Measurements from ENCODE around the gene COQ4.

The COQ4 gene

DNA sequence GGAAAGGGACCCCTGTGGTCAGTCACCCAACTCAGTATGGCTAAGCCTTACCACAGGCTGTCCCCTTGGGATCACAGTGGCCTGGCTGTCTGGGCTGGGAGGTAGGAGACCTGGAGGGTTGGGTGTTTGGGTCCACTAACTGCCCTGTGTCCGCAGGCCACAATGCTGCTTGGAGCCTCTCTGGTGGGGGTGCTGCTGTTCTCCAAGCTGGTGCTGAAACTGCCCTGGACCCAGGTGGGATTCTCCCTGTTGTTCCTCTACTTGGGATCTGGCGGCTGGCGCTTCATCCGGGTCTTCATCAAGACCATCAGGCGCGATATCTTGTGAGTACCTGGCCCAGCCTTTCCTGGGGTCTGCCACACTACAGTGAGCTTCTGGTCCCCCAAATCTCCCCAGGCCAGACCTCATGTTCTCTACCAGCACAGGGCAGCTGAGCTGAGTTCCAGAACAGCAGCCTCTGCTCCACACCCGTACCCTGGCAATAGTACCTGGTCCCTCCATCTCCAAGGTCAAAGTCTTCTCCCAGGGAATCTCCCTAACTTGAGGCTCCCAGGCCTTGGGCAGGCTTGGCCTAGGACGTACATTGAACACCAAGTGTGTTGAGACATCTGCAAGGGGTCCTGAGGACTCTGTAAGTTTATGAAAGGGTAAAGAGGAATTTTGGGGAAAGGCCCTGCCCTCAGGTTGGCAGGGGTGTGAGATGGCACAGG, 20.5 kb downstream of the COQ4 start:
- DNase-seq, result no peak

- no peak for DNase-seq
Measured at GRCh38 chr9:128343855-128344254, 21.2 kb downstream of the COQ4 start.

- DNase-seq, result no peak
Measured at GRCh38 chr9:128344931-128345605, 22.4 kb downstream of the COQ4 start.

DNA sequence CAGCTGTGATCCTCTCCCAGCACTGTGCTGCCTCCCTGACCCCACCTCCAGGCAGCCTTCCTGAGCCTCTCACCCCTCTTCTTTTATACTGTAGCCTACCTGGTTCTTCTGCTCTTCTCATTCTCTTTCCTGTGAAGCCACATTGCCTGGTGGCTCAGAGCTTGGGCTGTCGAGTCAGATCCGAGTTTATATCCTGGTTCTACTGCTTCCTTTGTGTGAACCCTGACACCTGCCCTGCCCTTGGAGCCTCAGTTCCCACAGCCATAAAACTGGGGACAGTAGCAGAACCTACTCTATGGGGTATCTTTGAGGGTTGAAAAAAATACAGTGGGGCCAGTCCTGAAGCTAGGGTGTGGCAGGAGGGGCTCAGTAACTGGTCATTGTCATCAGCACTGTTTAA, 26.5 kb downstream of the COQ4 start:
- DNase-seq, result no peak

- no peak for DNase-seq
Measured at GRCh38 chr9:128349772-128350171, 27.1 kb downstream of the COQ4 start.

DNA sequence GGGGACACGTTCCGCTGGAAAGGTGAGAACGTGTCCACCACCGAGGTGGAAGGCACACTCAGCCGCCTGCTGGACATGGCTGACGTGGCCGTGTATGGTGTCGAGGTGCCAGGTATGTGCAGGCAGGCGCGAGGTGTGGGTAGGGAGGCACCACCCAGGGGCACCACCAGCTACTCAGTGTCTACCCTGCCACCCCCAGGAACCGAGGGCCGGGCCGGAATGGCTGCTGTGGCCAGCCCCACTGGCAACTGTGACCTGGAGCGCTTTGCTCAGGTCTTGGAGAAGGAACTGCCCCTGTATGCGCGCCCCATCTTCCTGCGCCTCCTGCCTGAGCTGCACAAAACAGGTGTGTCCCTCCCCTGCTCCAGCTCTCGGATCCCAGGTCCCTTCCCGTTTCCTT, 32.8 kb downstream of the COQ4 start:
- no peak for DNase-seq

DNA sequence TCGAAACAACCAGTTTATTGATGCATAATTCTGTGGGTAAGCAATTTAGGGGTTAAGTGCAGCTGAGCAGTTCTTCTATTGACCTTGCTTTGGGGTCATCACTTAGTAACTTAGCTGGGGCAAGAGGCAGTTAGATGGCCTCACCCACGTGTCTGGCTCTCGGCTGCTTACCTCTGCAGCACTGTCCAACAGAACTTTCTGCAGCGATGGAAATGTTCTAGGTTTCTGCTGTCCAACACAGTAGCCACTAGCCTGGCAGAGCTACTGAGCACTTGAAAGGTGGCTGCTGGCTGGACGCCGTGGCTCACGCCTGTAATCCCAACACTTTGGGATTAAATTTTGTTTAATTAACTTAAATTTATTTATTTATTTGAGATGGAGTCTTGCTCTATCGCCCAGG, 35.5 kb downstream of the COQ4 start:
- no peak for DNase-seq

DNA sequence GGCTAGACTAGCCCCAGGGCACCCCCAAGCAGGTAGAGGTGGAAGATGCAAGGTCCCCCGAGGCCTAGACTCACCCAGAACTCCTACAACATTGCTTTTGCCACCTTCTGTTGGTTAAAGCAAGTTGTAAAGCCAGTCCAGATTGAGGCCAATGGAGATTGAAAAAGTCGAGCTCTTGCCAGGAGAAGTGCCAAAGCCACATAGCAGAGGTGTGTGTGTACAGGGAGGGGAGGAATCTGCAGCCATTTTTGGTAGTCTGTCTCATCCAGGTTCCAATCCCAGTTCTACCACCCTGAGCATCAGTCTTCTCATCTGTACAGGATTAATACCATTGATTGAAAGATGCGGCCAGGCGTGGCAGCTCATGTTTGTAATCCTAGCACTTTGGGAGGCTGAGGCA, 36.2 kb downstream of the COQ4 start:
- no peak for DNase-seq

GRCh38 chr9:128360826-128361225, 38.2 kb downstream of the COQ4 start:
- no peak for DNase-seq

GRCh38 chr9:128361296-128361985, 38.8 kb downstream of the COQ4 start:
- DNase-seq, result no peak

DNA sequence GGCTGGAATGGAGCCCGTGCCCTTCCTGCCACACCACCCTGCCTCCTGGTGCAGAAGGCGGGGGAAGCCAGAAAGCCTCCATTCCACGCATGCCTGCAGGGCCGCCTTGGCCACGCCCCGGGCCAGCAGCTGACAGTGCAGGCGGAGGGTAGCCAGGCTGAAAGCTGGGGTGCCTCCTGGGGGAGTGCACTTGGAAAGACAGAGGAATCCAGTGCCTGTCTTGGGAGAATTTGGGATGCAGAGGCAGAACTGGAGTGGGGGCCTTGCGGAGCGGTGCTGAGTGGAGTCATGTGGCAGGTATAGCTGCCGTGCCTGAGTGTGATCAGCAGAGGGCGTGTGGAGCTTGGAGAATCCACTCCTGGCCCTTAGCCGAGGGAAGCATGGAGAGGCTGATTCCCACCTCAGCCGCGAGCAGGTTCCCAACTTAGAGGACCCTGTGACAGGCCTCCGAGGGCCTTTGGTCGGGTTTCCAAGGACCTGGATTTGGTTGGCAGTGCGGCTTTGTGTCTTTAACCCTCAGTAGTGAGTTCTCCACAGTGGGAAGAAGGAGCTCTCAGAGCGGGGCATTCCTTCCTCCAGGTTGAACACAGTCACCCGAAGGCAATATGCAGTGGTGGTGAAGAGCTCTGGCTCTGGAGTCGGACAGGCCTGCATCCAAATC, 39.5 kb downstream of the COQ4 start:
- peak; percentile 71 for DNase-seq

DNA sequence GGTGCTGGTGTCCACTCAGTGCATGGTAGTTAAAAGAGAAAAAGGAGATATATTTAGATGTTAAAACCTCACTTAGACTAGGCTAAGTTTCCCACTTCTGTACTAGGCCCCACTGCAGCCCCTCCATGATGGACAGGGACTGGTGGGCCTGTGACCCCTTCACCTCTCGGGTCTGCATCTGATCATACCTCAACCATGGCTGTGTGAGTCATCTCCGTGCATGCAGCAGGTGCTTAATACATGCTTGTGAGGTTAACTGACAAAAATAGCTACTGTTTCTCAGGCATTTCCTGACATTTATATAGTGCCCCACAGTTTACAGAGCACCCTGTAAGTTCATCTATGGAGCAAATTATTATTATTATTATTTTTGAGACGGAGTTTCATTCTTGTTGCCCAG, 40.1 kb downstream of the COQ4 start:
- DNase-seq, result no peak

- no peak for DNase-seq
Measured at GRCh38 chr9:128365525-128365924, 42.9 kb downstream of the COQ4 start.

DNA sequence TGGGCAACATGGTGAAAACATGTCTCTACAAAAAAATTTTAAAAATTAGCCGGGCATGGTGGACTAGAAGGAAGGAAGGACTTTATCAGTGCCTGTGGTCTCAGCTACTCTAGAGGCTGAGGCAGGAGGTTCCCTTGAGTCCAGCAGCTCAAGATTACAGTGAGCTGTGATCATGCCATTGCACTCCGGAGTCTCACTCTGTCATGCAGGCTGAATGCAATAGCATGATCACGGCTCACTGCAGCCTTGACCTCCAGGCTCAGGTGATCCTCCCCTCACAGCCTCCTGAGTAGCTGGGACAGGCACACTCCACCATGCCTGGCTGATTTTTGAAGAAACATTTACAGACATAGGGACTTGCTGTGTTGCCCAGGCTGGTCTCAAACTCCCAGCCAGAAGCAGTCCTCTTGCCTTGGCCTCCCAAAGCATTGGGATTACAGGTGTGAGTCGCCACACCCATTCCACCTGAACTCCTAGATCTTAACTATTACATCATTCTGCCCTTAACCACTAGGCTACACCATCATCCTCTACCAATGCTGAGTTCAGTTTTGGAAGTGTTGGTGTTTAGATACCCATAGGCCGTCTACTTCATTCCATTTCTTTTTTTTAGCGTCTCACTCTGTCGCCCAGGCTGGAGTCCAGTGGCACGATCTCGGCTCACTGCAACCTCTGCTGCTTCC, 46.5 kb downstream of the COQ4 start:
- DNase-seq, result no peak

- no peak for DNase-seq
Measured at GRCh38 chr9:128370367-128370751, 47.7 kb downstream of the COQ4 start.

GRCh38 chr9:128370752-128371629, 48.4 kb downstream of the COQ4 start, which contains the start of gene URM1:
URM1 (plus strand) TSS chr9:128371374; CDS start chr9:128371381, 7 bp downstream.
- peak; percentile 91 for DNase-seq

- DNase-seq, result no peak
Measured at GRCh38 chr9:128371630-128372117, 49.0 kb downstream of the COQ4 start.

DNA sequence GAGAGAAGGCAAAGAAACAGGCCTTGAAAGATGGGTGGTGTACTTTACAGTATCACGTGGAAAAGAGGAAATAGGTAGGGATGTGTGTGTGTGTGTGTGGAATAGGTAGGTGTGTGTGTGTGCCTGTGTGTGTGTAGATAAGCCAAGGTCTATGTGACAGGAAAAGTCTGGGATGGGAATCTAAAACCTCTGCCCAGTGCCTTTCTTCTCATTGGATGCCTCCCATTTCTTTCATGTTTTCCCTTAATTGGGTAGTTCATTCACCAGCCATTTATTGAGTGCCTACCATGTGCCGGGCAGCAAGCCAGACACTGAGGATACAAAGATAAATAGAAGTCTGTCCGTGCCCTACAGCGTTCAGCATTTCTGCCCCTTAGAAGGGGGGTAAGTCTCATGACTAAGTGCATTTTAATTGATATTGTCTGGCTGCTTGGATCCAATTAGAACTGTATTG, 49.6 kb downstream of the COQ4 start:
- no peak for DNase-seq

GRCh38 chr9:128372784-128373183, 50.1 kb downstream of the COQ4 start:
- no peak for DNase-seq

DNA sequence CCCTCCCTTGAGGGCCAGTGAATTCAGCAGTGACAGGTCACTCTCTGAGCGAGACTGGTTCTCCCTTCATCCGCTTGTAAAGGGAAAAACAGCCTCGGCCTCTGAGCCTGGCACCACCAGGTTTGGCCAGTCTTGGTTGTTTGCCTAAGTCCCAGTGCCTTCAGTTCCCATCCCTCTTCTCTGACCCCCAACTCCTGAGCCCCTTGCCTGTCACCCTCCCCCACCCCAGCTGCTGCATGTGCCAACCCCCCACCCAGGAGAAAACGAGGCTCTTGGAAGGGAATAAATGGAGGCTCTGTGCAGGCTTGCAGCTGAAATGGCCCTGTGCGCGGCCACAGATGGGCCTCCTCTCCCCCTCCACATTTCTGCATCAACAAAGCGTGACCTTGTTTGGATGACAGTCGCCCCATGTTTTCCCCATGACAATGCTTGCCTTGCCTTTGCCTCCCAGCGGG, 51.6 kb downstream of the COQ4 start:
- DNase-seq, result no peak

- DNase-seq, result no peak
Measured at GRCh38 chr9:128375865-128376264, 53.2 kb downstream of the COQ4 start.

Data from T1000 (cell line).